PC-3 (cell line): ENCODE data around the gene LHFPL2. TPM values are rescaled to one million over a fixed set of nuclear protein-coding genes. Genes with fewer than 3 reads are reported as not detected.

Experiments used
- ATAC-seq: fragments of 200-7000 bp; cut with Tn5 transposase; 2 replicates; pipeline ENCODE4 v1.9.1; 2020; ENCODE audit warnings: mild to moderate bottlenecking, moderate library complexity
- BruUV-seq: library from RNA; stranded (reverse); fragments of 400-500 nt; replicated peaks from 2 replicates; lab custom pipeline; 2021; lab: Mats Ljungman, UMichigan
- CTCF ChIA-PET: fragments of 300-600 bp; sonication (Branson Sonifier 250); formaldehyde crosslinking; loops from one replicate; lab custom pipeline; 2022; ENCODE audit warnings: antibody characterized with exemption; lab: Charles Lee
- POLR2A ChIA-PET: fragments of 300-600 bp; sonication (Branson Sonifier 250); formaldehyde crosslinking; loops from one replicate; lab custom pipeline; 2022; ENCODE audit warnings: antibody characterized with exemption; ENCODE audit not compliant: unreplicated experiment; lab: Charles Lee
- DNase-seq: peaks from one replicate; pipeline ENCODE4 v3.0.0-alpha.2; 2015
- H2AFZ ChIP-seq: fragments of 300-600 bp; sonication (generic); 2 replicates; pipeline ENCODE4 v1.6.0; 2016; ENCODE audit warnings: antibody characterized with exemption, low read length
- H3F3A ChIP-seq: fragments of 300-600 bp; sonication (generic); one replicate; pipeline ENCODE4 v1.6.0; 2017; ENCODE audit warnings: antibody characterized with exemption, low read length, control low read depth, mild to moderate bottlenecking; ENCODE audit not compliant: unreplicated experiment
- H3K27ac ChIP-seq: fragments of 300-600 bp; sonication (generic); 2 replicates; pipeline ENCODE4 v1.5.1; 2016; ENCODE audit warnings: mild to moderate bottlenecking, low read length
- H3K27me3 ChIP-seq: fragments of 300-600 bp; sonication (generic); 2 replicates; pipeline ENCODE4 v1.6.1; 2016; ENCODE audit warnings: low read length, mixed read lengths
- H3K36me3 ChIP-seq: fragments of 300-600 bp; sonication (generic); 2 replicates; pipeline ENCODE4 v1.6.1; 2016; ENCODE audit warnings: low read depth, mixed run types, low read length, mixed read lengths
- H3K4me1 ChIP-seq: fragments of 300-600 bp; sonication (generic); 2 replicates; pipeline ENCODE4 v1.5.1; 2016; ENCODE audit warnings: low read length; ENCODE audit not compliant: insufficient read depth
- H3K4me2 ChIP-seq: fragments of 300-600 bp; sonication (generic); 2 replicates; pipeline ENCODE4 v1.6.0; 2016; ENCODE audit warnings: low read length
- H3K4me3 ChIP-seq: fragments of 300-600 bp; sonication (generic); 2 replicates; pipeline ENCODE4 v1.5.1; 2016; ENCODE audit warnings: mild to moderate bottlenecking, low read length, mixed read lengths
- H3K79me2 ChIP-seq: fragments of 300-600 bp; sonication (generic); 2 replicates; pipeline ENCODE4 v1.6.1; 2017; ENCODE audit warnings: low read length, mixed read lengths
- H3K9ac ChIP-seq: fragments of 300-600 bp; sonication (generic); 2 replicates; pipeline ENCODE4 v1.6.0; 2016; ENCODE audit warnings: mild to moderate bottlenecking, low read length
- H3K9me2 ChIP-seq: fragments of 300-600 bp; sonication (generic); replicated peaks from 2 replicates; pipeline ENCODE4 v1.6.1; 2016; ENCODE audit warnings: mixed run types, low read length, mixed read lengths
- H3K9me3 ChIP-seq: fragments of 300-600 bp; sonication (generic); 2 replicates; pipeline ENCODE4 v1.6.1; 2016; ENCODE audit warnings: low read length, mixed read lengths
- H4K20me1 ChIP-seq: fragments of 300-600 bp; sonication (generic); 2 replicates; pipeline ENCODE4 v1.6.1; 2016; ENCODE audit warnings: low read length, mixed read lengths
- EZH2 ChIP-seq: fragments of 300-600 bp; sonication (generic); IDR thresholded peaks from one replicate; pipeline ENCODE4 v1.6.1; 2017; ENCODE audit warnings: antibody characterized with exemption, mild to moderate bottlenecking, low read length; ENCODE audit not compliant: unreplicated experiment
- EZH2phosphoT487 ChIP-seq: fragments of 300-600 bp; sonication (generic); IDR thresholded peaks from 2 replicates; pipeline ENCODE4 v1.6.1; 2018; ENCODE audit warnings: mild to moderate bottlenecking, antibody characterized with exemption, low read length, borderline replicate concordance
- intact Hi-C: fragments of 100-400 bp; cut with micrococcal nuclease; formaldehyde crosslinking; loops from 2 replicates; pipeline ENCODE4 v1.9.0; 2023
- total RNA-seq: library from RNA; depleted of rRNA; stranded (reverse); fragments of >200 nt; gene quantifications from 2 replicates; pipeline ENCODE4 v1.2.3, GENCODE V29; 2014
- TF ChIP-seq, protein P1 (sequence below): fragments of 300-600 bp; sonication (generic); conservative IDR thresholded peaks from 2 replicates; pipeline ENCODE4 v1.5.1; 2017; ENCODE audit warnings: antibody characterized with exemption, low read depth, mild to moderate bottlenecking, low read length

The LHFPL2 gene
- total RNA-seq, 1 experiment from 2014 or later: 21.7 TPM

DNA sequence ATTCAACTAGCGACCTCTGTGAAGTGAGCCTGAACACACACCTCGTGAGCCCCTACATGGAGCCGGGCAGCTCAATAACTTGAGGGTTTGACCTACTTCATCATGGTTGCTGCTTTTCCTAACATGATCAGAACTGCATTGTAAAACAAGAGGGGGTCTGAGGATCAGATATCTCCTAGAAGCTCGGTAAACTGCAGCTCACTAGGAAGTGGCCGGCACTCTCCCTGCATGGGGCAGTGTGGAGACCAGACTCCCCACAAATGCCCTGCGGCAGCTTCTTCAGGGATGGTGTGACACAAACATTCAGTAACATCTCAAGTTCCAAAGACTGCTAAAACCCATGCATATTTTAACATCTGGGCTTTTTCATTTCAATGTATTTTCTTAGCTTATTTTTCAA is 18.5 kb downstream of the LHFPL2 start:
- peaks cover 25% of the 10 kb centered on the region; the same call in 1 of the 2 replicates for H3K4me1 ChIP-seq
- H3K36me3 ChIP-seq: peaks cover 18% of the 10 kb centered on the region
- H3K4me2 ChIP-seq: no peak overlapping the region
- H3K27ac ChIP-seq: no peak overlapping the region
- H3K4me3 ChIP-seq: no peak overlapping the region
- peaks cover 30% of the 10 kb centered on the region for H3K79me2 ChIP-seq
- no peaks in the 10 kb centered on the region for H3F3A ChIP-seq
- H4K20me1 ChIP-seq: peaks cover 4% of the 10 kb centered on the region; the same call in 1 of the 2 replicates
- no peak for ATAC-seq
- no peak overlapping the region for H2AFZ ChIP-seq
- no peaks in the 10 kb centered on the region for H3K9me2 ChIP-seq
- POLR2A ChIA-PET: no interaction called here
- CTCF ChIA-PET: no interaction called here
- H3K9ac ChIP-seq: no peak overlapping the region
- H3K27me3 ChIP-seq: no peaks in the 10 kb centered on the region
- TF ChIP-seq EZH2phosphoT487: no peak
- TF ChIP-seq EZH2: no peak
- TF ChIP-seq, protein P1, sequence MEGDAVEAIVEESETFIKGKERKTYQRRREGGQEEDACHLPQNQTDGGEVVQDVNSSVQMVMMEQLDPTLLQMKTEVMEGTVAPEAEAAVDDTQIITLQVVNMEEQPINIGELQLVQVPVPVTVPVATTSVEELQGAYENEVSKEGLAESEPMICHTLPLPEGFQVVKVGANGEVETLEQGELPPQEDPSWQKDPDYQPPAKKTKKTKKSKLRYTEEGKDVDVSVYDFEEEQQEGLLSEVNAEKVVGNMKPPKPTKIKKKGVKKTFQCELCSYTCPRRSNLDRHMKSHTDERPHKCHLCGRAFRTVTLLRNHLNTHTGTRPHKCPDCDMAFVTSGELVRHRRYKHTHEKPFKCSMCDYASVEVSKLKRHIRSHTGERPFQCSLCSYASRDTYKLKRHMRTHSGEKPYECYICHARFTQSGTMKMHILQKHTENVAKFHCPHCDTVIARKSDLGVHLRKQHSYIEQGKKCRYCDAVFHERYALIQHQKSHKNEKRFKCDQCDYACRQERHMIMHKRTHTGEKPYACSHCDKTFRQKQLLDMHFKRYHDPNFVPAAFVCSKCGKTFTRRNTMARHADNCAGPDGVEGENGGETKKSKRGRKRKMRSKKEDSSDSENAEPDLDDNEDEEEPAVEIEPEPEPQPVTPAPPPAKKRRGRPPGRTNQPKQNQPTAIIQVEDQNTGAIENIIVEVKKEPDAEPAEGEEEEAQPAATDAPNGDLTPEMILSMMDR: no peak
- intact Hi-C loops: loop anchor here (5.0 kb wide), 1 partner anchor 93 kb away; no protein-coding TSS in a partner anchor
- BruUV-seq: no TSS peak
- no peaks in the 10 kb centered on the region for H3K9me3 ChIP-seq
- DNase-seq: no peak

DNA sequence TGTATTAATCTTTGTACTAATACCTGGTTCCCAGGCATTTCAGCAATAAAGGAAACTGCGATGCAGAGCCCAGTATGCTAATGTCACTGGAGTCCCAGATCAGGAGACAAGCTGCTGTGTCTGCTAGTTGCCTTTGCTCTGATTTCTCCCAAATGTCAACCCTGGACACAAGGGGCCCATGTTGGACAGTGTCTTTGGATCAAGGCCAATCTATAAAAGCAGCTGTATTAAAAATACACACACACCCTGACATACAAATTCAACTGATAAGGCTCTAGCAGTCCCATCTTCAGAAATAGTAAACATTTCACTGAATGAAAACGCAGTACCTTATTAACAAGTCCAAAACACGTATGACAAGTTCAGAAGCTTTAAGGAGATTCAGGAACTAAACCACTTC is 18.9 kb downstream of the LHFPL2 start:
- BruUV-seq: no TSS peak
- Histone ChIP-seq H3K4me2 (no peak overlapping the region), H3K4me3 (no peak overlapping the region), H3K9me2 (no peaks in the 10 kb centered on the region), H3K36me3 (peaks cover 18% of the 10 kb centered on the region), H3K27ac (no peak overlapping the region), H3K9ac (no peak overlapping the region), H3K79me2 (peaks cover 26% of the 10 kb centered on the region), H3K9me3 (no peaks in the 10 kb centered on the region), H3K27me3 (no peaks in the 10 kb centered on the region), H3F3A (no peaks in the 10 kb centered on the region), H4K20me1 (peaks cover 4% of the 10 kb centered on the region; the same call in 1 of the 2 replicates), H3K4me1 (peaks cover 23% of the 10 kb centered on the region; the same call in 1 of the 2 replicates), H2AFZ (no peak overlapping the region)
- intact Hi-C loops: loop anchor here (5.0 kb wide), 1 partner anchor 92 kb away; no protein-coding TSS in a partner anchor
- CTCF ChIA-PET: no interaction called here
- POLR2A ChIA-PET: no interaction called here
- DNase-seq: no peak
- no peak for TF ChIP-seq EZH2
- TF ChIP-seq, protein P1: no peak
- TF ChIP-seq EZH2phosphoT487: no peak
- ATAC-seq: no peak

DNA sequence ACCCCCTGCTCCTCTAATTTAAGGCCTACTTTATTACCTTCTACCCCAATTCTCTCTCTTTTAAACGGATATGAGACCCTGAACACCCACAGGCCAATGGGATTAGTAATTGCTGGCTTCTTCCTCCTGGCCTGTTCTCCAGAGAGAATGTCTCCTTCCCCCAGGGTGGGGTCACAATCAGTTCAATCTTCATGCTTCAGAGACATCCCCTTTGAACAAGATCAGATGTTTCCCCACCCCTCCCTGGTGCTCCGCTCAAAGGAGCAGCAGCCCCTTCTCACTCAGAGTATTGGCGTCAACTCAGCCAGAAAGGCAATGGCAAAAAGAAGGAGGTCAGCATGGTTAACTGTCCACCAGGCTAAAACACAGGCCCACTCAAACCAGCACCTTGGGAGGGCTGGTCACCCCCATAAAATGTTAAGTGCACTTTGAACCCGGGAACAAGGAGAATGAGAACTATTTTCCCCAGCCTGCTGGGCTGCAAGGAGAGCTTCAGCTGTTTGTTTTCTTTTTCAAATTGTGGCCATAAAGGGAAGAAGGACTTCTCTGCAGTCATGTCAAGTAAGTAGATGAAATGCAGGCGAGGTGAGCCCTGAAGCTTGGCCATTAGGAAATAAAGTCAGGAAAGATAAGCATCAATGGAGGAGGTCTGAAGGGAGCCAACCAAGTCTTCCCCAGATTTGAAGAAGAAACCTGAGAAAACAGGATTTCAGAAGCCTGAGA is 20.1 kb downstream of the LHFPL2 start:
- no peak for ATAC-seq
- BruUV-seq: no TSS peak
- ChIA-PET CTCF (no interaction called here), POLR2A (no interaction called here)
- no peak overlapping the region for H3K27ac ChIP-seq
- no peaks in the 10 kb centered on the region for H3K9me3 ChIP-seq
- DNase-seq: no peak
- H3F3A ChIP-seq: no peaks in the 10 kb centered on the region
- H3K9me2 ChIP-seq: no peaks in the 10 kb centered on the region
- H3K27me3 ChIP-seq: no peaks in the 10 kb centered on the region
- H4K20me1 ChIP-seq: no peaks in the 10 kb centered on the region
- H3K36me3 ChIP-seq: peaks cover 18% of the 10 kb centered on the region
- H3K4me1 ChIP-seq: peaks cover 11% of the 10 kb centered on the region; the same call in 1 of the 2 replicates
- H3K4me2 ChIP-seq: no peak overlapping the region
- no peak overlapping the region for H3K9ac ChIP-seq
- peaks cover 14% of the 10 kb centered on the region for H3K79me2 ChIP-seq
- no peak overlapping the region for H2AFZ ChIP-seq
- H3K4me3 ChIP-seq: no peak overlapping the region
- no peak for TF ChIP-seq EZH2
- TF ChIP-seq EZH2phosphoT487: no peak
- TF ChIP-seq, protein P1: no peak
- intact Hi-C loops: no loop called here
